Endodermal cell (in vitro differentiated cells): ENCODE measurements around the gene APH1B. TPM values are rescaled to one million over a fixed set of nuclear protein-coding genes. Genes with fewer than 3 reads are reported as not detected.

Source experiments
- DNase-seq: peaks from one replicate; pipeline ENCODE4 v3.0.0-alpha.2; 2017
- H3K27ac ChIP-seq: 2 replicates; pipeline ENCODE4 v1.5.1; 2013; ENCODE audit warnings: mild to moderate bottlenecking, low read depth, low read length, moderate library complexity
- H3K27me3 ChIP-seq: 2 replicates; pipeline ENCODE4 v1.6.1; 2013; ENCODE audit warnings: mild to moderate bottlenecking, low read length, moderate library complexity; ENCODE audit not compliant: insufficient read depth, control insufficient read depth, poor library complexity, severe bottlenecking
- H3K36me3 ChIP-seq: 2 replicates; pipeline ENCODE4 v1.7.0; 2013; ENCODE audit warnings: mild to moderate bottlenecking, low read length, moderate library complexity; ENCODE audit not compliant: control insufficient read depth, insufficient read depth
- H3K4me1 ChIP-seq: one replicate; pipeline ENCODE4 v1.7.0; 2013; ENCODE audit warnings: low read length; ENCODE audit not compliant: control insufficient read depth, insufficient read depth
- H3K4me3 ChIP-seq: 2 replicates; pipeline ENCODE4 v1.5.1; 2013; ENCODE audit warnings: mild to moderate bottlenecking, low read length, moderate library complexity
- H3K9ac ChIP-seq: 2 replicates; pipeline ENCODE4 v1.6.1; 2013; ENCODE audit warnings: mild to moderate bottlenecking, low read length, moderate library complexity; ENCODE audit not compliant: poor library complexity, severe bottlenecking; ENCODE audit errors: extremely low read depth
- H3K9me3 ChIP-seq: 2 replicates; pipeline ENCODE4 v1.6.1; 2013; ENCODE audit warnings: mild to moderate bottlenecking, low read length, moderate library complexity; ENCODE audit not compliant: control insufficient read depth
- H3K27ac Mint-ChIP-seq: 2 replicates; pipeline ENCODE4 v1.8.0; 2020; ENCODE audit warnings: mixed read lengths
- H3K27me3 Mint-ChIP-seq: 2 replicates; pipeline ENCODE4 v1.8.0; 2021; ENCODE audit warnings: mild to moderate bottlenecking, mixed read lengths; ENCODE audit not compliant: insufficient read depth
- H3K36me3 Mint-ChIP-seq: 2 replicates; pipeline ENCODE4 v1.8.0; 2020; ENCODE audit warnings: low read depth, mixed read lengths
- H3K4me1 Mint-ChIP-seq: 2 replicates; pipeline ENCODE4 v1.8.0; 2020; ENCODE audit warnings: mixed read lengths
- H3K4me3 Mint-ChIP-seq: 2 replicates; pipeline ENCODE4 v1.8.0; 2020; ENCODE audit warnings: mild to moderate bottlenecking, moderate library complexity, mixed read lengths
- H3K9me3 Mint-ChIP-seq: 2 replicates; pipeline ENCODE4 v1.8.0; 2020; ENCODE audit warnings: mild to moderate bottlenecking, mixed read lengths
- CTCF ChIP-seq: fragments of 200-600 bp; sonication (generic); conservative IDR thresholded peaks from 2 replicates; pipeline ENCODE4 v1.5.0; 2021; ENCODE audit warnings: antibody characterized with exemption, mild to moderate bottlenecking
- WGBS, 2 experiments: methylation state at CpG; one replicate each; pipeline versions ENCODE4 v1.1.5 to v1.1.7; 2013; ENCODE audit warnings: missing lambda C conversion rate in 2 of 2, mixed read lengths in 1 of 2; ENCODE audit not compliant: insufficient coverage in 1 of 2, insufficient read length in 1 of 2; 5-methylcytosine and 5-hydroxymethylcytosine counted together
- long read RNA-seq, 4 experiments: library from polyadenylated mRNA in 2 of 4; library from RNA in 1 of 4; library from capped mRNA in 1 of 4; stranded (forward) in 3 of 4; unstranded in 1 of 4; transcript quantifications; one replicate each; pipeline ENCODE4 v2.0.0, GENCODE V29; 2020 to 2021; ENCODE audit warnings: inconsistent platforms in 1 of 4
- polyA plus RNA-seq, 2 experiments: library from polyadenylated mRNA; stranded (reverse); fragments of 50-300 nt; gene quantifications; one replicate each; pipeline ENCODE4 v1.2.3, GENCODE V29; 2013
- total RNA-seq, 2 donors: library from RNA; stranded (reverse); fragmentation: NEBNext Ultra II Directional in 1 of 2; extraction: Animal tissue kit (Norgen Biotek cat#: 25700) in 1 of 2; gene quantifications; 2 replicates in 1 of 2; 3 replicates in 1 of 2; pipeline ENCODE4 v1.2.1, GENCODE V29; 2021

The APH1B gene
- 10 to 100 TPM; 19.5 to 22.7 TPM for total RNA-seq
- 12.3 TPM for polyA plus RNA-seq (2013, experiment 1 of 2)
- 10.4 TPM for polyA plus RNA-seq (2013, experiment 2 of 2)
- long read RNA-seq, experiment 1, full-length matches to known transcripts: 5 of 7 reads
- long read RNA-seq, experiment 1, partial matches to known transcripts: 1 of 7 reads
- long read RNA-seq, experiment 1, other reads (novel, unspliced or antisense): 1 of 7 reads
- long read RNA-seq, experiment 2, full-length matches to known transcripts: 21 of 25 reads
- long read RNA-seq, experiment 2, partial matches to known transcripts: 0 of 25 reads
- long read RNA-seq, experiment 2, other reads (novel, unspliced or antisense): 4 of 25 reads
- long read RNA-seq, experiment 3, full-length matches to known transcripts: 27 of 30 reads
- long read RNA-seq, experiment 3, partial matches to known transcripts: 1 of 30 reads
- long read RNA-seq, experiment 3, other reads (novel, unspliced or antisense): 2 of 30 reads
- long read RNA-seq, experiment 4, full-length matches to known transcripts: 9 of 10 reads
- long read RNA-seq, experiment 4, partial matches to known transcripts: 0 of 10 reads
- long read RNA-seq, experiment 4, other reads (novel, unspliced or antisense): 1 of 10 reads

GRCh38 chr15:63277038-63277892 lies at the start of gene APH1B:
Gene APH1B (plus strand): TSS chr15:63277605. CDS start chr15:63277624, 19 bp downstream.
- peaks cover 12% of the 10 kb centered on the region for H3K9me3 ChIP-seq
- peak within 1 kb of the TSS; percentile 77 for H3K4me3 Mint-ChIP-seq
- H3K27me3 ChIP-seq: peaks cover 12% of the 10 kb centered on the region
- peak; percentile 48 for TF ChIP-seq CTCF
- H3K4me3 ChIP-seq: peak within 1 kb of the TSS; percentile 85
- no peak within 1 kb of the TSS for H3K27ac ChIP-seq
- H3K36me3 Mint-ChIP-seq: peaks cover 8% of the 10 kb centered on the region
- H3K4me1 ChIP-seq: no peaks in the 10 kb centered on the region
- peak; percentile 92 for DNase-seq
- peaks cover 10% of the 10 kb centered on the region for H3K9me3 Mint-ChIP-seq
- no peaks in the 10 kb centered on the region for H3K36me3 ChIP-seq
- peak within 1 kb of the TSS; percentile 27 for H3K9ac ChIP-seq
- H3K27ac Mint-ChIP-seq: peak within 1 kb of the TSS; percentile 91
- 0 to 1% methylated on average over 10 to 88 of the region's 102 CpGs for WGBS, 2 experiments
- peaks cover 15% of the 10 kb centered on the region for H3K4me1 Mint-ChIP-seq
- H3K27me3 Mint-ChIP-seq: peaks cover 17% of the 10 kb centered on the region

DNA sequence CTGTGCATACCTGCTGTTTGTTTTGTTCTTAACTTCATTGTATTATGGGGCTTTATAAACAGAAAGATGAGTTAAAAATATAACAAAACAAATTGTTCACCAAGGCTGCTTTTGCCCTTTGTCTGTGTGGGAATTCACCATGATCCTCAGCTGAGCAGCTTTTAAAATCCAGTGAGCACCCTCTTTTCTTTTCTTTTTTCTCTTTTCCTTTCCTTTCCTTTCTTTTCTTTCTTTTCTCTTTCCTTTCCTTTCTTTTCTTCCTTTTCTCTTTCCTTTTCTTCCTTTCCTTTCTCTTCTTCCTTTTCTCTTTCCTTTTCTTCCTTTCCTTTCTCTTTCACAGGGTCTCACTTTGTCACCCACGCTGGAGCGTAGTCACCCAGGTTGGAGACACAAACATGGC lies 49.7 kb upstream of the APH1B start:
- WGBS, 2 experiments: 96 to 100% methylated on average over 2 of the region's 2 CpGs
- Mint-ChIP-seq H3K4me1 (peaks cover 14% of the 10 kb centered on the region), H3K27ac (peak overlapping the region; percentile 17), H3K4me3 (no peak overlapping the region), H3K27me3 (no peaks in the 10 kb centered on the region), H3K9me3 (no peaks in the 10 kb centered on the region), H3K36me3 (no peaks in the 10 kb centered on the region)
- no peaks in the 10 kb centered on the region for H3K27me3 ChIP-seq
- H3K27ac ChIP-seq: no peak overlapping the region
- H3K9ac ChIP-seq: no peak overlapping the region
- no peak overlapping the region for H3K4me3 ChIP-seq
- no peaks in the 10 kb centered on the region for H3K9me3 ChIP-seq
- no peak for TF ChIP-seq CTCF
- no peaks in the 10 kb centered on the region for H3K36me3 ChIP-seq
- no peak for DNase-seq
- no peaks in the 10 kb centered on the region for H3K4me1 ChIP-seq

GRCh38 chr15:63231206-63231605 lies 46.2 kb upstream of the APH1B start:
- no peak overlapping the region for H3K4me3 Mint-ChIP-seq
- Histone ChIP-seq H3K27ac (no peak overlapping the region), H3K4me1 (no peaks in the 10 kb centered on the region), H3K4me3 (no peak overlapping the region), H3K36me3 (no peaks in the 10 kb centered on the region), H3K27me3 (no peaks in the 10 kb centered on the region), H3K9me3 (no peaks in the 10 kb centered on the region), H3K9ac (no peak overlapping the region)
- H3K4me1 Mint-ChIP-seq: peaks cover 13% of the 10 kb centered on the region
- H3K27me3 Mint-ChIP-seq: no peaks in the 10 kb centered on the region
- no peaks in the 10 kb centered on the region for H3K36me3 Mint-ChIP-seq
- 93 to 100% methylated on average over 1 to 3 of the region's 3 CpGs for WGBS, 2 experiments
- no peak for DNase-seq
- TF ChIP-seq CTCF: no peak
- H3K27ac Mint-ChIP-seq: no peak overlapping the region
- no peaks in the 10 kb centered on the region for H3K9me3 Mint-ChIP-seq
